ENCODE data around the gene CLDN6. TPM values are rescaled to one million over a fixed set of nuclear protein-coding genes. Genes with fewer than 3 reads are reported as not detected.

Gene CLDN6
- total RNA-seq, 2 experiments from 2014 or later, result not detected

DNA sequence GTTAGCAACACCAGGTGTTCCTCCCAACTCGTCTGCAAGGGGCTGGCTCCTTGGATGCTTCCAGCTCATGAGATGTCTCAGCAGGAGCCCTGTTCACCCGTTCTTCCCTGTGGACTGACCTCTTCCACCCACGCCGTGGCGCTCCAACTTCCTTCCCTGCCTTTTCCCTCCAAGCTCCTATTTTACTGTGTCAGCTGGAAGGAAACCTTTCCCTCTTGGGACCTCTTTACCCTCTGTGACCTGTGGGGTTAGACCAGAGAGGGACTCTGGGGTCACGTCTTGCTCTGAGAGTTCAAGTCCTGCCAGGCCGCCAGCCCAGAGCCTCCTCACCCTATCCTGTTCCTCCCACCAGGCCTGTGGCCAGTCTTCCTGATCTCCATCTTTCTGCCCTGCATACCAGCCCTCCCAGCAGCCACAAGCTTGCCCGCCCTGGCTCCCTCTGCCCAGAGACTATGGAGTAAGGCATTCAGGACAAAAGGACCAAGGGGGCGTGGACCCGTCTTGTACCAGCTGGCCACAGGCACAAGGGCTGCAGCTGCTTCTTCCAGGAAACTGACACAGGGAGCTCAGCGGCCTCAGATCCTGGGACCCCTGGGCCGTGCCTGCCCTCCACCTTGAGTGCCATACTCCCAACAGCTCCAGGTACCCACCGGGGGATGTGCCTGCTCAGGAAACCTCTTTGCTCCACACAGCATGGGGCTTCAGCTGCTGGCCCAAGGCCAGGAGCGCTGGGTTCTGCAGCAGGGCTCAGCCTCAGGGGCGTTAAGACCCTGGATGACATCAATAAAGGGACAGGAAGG lies 45.8 kb downstream of the CLDN6 start:
- TF ChIP-seq, protein P1, sequence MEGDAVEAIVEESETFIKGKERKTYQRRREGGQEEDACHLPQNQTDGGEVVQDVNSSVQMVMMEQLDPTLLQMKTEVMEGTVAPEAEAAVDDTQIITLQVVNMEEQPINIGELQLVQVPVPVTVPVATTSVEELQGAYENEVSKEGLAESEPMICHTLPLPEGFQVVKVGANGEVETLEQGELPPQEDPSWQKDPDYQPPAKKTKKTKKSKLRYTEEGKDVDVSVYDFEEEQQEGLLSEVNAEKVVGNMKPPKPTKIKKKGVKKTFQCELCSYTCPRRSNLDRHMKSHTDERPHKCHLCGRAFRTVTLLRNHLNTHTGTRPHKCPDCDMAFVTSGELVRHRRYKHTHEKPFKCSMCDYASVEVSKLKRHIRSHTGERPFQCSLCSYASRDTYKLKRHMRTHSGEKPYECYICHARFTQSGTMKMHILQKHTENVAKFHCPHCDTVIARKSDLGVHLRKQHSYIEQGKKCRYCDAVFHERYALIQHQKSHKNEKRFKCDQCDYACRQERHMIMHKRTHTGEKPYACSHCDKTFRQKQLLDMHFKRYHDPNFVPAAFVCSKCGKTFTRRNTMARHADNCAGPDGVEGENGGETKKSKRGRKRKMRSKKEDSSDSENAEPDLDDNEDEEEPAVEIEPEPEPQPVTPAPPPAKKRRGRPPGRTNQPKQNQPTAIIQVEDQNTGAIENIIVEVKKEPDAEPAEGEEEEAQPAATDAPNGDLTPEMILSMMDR (conservative IDR thresholded peaks at IDR 0.05; ENCODE audit: low read length), result no peak
- no peak for TF ChIP-seq EZH2phosphoT487 (IDR thresholded peaks at IDR 0.05; ENCODE audit: borderline replicate concordance, low read depth, low read length)
- no peak for DNase-seq (ENCODE audit: low spot score)
- Histone ChIP-seq H4K20me1 (ENCODE audit: insufficient read depth, low read length) (peaks cover 6% of the 10 kb centered on the region; the same call in 1 of the 2 replicates), H3K9me3 (ENCODE audit: low read length) (no peaks in the 10 kb centered on the region), H3K9me2 (ENCODE audit: insufficient read depth, low read length) (no peaks in the 10 kb centered on the region), H3K27ac (ENCODE audit: low read depth, low read length, poor library complexity, severe bottlenecking) (no peak overlapping the region), H3K4me2 (ENCODE audit: low read length) (peak overlapping the region; percentile 74; the same call in 1 of the 2 replicates), H2AFZ (ENCODE audit: low read length) (no peak overlapping the region), H3K4me3 (ENCODE audit: low read depth, low read length, poor library complexity, severe bottlenecking) (no peak overlapping the region), H3K36me3 (ENCODE audit: insufficient read depth, low read length) (peaks cover 70% of the 10 kb centered on the region), H3K4me1 (ENCODE audit: insufficient read depth, low read length, poor library complexity, severe bottlenecking) (peaks cover 35% of the 10 kb centered on the region), H3K79me2 (ENCODE audit: insufficient read depth, low read depth, low read length) (no peaks in the 10 kb centered on the region; the same call in 1 of the 2 replicates)
- intact Hi-C loops (cut with micrococcal nuclease; ENCODE audit: unreplicated experiment), result no loop called here
- ChIA-PET CTCF (ENCODE audit: unreplicated experiment) (interaction anchor here (0.6 kb wide), 1 partner anchor 11 kb away, joined by 3 read pairs; no protein-coding TSS in a partner anchor), POLR2A (interaction anchor here (0.7 to 1.0 kb wide), 2 partner anchors 25 to 51 kb away, joined by 3 read pairs; no protein-coding TSS in a partner anchor)
- BruUV-seq (replicated peaks), result no TSS peak

DNA sequence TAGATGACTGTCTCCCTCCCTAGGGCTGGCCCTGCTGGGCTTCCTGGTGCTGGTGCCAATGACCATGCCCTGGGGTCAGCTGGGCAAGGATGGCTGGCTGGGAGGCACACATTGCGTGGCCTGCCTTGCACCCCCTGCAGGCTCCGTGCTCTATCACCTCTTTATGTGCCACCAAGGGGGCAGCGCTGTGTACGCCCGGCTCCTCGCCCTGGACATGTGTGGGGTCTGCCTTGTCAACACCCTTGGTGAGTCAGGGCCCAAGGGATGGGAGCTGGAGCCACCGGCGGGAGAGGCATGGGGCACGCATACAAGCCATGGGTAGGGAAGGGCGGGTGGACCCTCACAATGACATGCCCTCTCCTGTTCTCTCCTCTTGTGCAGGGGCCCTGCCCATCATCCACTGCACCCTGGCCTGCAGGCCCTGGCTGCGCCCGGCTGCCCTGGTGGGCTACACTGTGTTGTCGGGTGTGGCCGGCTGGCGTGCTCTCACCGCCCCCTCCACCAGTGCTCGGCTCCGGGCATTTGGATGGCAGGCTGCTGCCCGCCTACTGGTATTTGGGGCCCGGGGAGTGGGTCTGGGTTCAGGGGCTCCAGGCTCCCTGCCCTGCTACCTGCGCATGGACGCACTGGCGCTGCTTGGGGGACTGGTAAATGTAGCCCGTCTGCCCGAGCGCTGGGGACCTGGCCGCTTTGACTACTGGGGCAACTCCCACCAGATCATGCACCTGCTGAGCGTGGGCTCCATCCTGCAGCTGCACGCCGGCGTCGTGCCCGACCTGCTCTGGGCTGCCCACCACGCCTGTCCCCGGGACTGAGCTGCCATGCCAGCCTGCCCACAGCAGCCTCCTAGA lies 46.6 kb downstream of the CLDN6 start:
- CTCF ChIA-PET (ENCODE audit: unreplicated experiment), result interaction anchor here (0.6 kb wide), 1 partner anchor 12 kb away, joined by 3 read pairs; no protein-coding TSS in a partner anchor
- BruUV-seq (replicated peaks), result no TSS peak
- Histone ChIP-seq H4K20me1 (ENCODE audit: insufficient read depth, low read length) (peaks cover 6% of the 10 kb centered on the region; the same call in 1 of the 2 replicates), H3K4me2 (ENCODE audit: low read length) (peak overlapping the region; percentile 74), H3K36me3 (ENCODE audit: insufficient read depth, low read length) (peaks cover 62% of the 10 kb centered on the region), H3K4me1 (ENCODE audit: insufficient read depth, low read length, poor library complexity, severe bottlenecking) (peaks cover 35% of the 10 kb centered on the region), H3K4me3 (ENCODE audit: low read depth, low read length, poor library complexity, severe bottlenecking) (peak overlapping the region; percentile 99), H2AFZ (ENCODE audit: low read length) (no peak overlapping the region), H3K9me2 (ENCODE audit: insufficient read depth, low read length) (no peaks in the 10 kb centered on the region), H3K79me2 (ENCODE audit: insufficient read depth, low read depth, low read length) (no peaks in the 10 kb centered on the region; the same call in 1 of the 2 replicates), H3K27ac (ENCODE audit: low read depth, low read length, poor library complexity, severe bottlenecking) (no peak overlapping the region), H3K9me3 (ENCODE audit: low read length) (no peaks in the 10 kb centered on the region)
- POLR2A ChIA-PET, result interaction anchor here (1.0 kb wide), 1 partner anchor 26 kb away, joined by 3 read pairs; no protein-coding TSS in a partner anchor
- no peak for DNase-seq (ENCODE audit: low spot score)
- intact Hi-C loops (cut with micrococcal nuclease; ENCODE audit: unreplicated experiment), result no loop called here
- TF ChIP-seq EZH2phosphoT487 (IDR thresholded peaks at IDR 0.05; ENCODE audit: borderline replicate concordance, low read depth, low read length), result no peak
- TF ChIP-seq, protein P1 (conservative IDR thresholded peaks at IDR 0.05; ENCODE audit: low read length), result peak; percentile 41; the same call in 1 of the 2 replicates
